HCT116 (cell line): ENCODE results near the gene NALCN. TPM values are rescaled to one million over a fixed set of nuclear protein-coding genes. Genes with fewer than 3 reads are reported as not detected.

ENCODE experiments used
- ATAC-seq: fragments of 200-7000 bp; cut with Tn5 transposase; 2 replicates; pipeline ENCODE4 v1.9.1; 2020; ENCODE audit warnings: mild to moderate bottlenecking, moderate library complexity
- BruUV-seq: library from RNA; stranded (reverse); fragments of 400-500 nt; replicated peaks from 2 replicates; lab custom pipeline; 2021; lab: Mats Ljungman, UMichigan
- CTCF ChIA-PET: fragments of 300-600 bp; sonication (Branson Sonifier 250); formaldehyde crosslinking; loops from one replicate; lab custom pipeline; 2021; ENCODE audit warnings: antibody characterized with exemption; lab: Charles Lee
- POLR2A ChIA-PET: fragments of 300-600, 350-600 bp; sonication (Branson Sonifier 250); formaldehyde crosslinking; loops from one replicate; lab custom pipeline; 2021; ENCODE audit warnings: antibody characterized with exemption; lab: Charles Lee
- RAD21 ChIA-PET, 2 experiments: fragments of 300-600 bp; sonication (Branson Sonifier 250); formaldehyde crosslinking; loops; one replicate each; lab custom pipeline; 2023; ENCODE audit warnings: low total read pairs in 2 of 2; ENCODE audit not compliant: uncharacterized antibody in 2 of 2, unreplicated experiment in 2 of 2, low non-redundant PET in 1 of 2; lab: Charles Lee
- DNase-seq: peaks from one replicate; pipeline ENCODE4 v3.0.0-alpha.2; 2010; ENCODE audit warnings: low read depth, low spot score
- H2AFZ ChIP-seq: fragments of 200-600 bp; shearing (Covaris generic), sonication (generic); 2 replicates; pipeline ENCODE4 v1.6.1; 2017; ENCODE audit warnings: low read depth, mixed run types, mixed read lengths, antibody characterized with exemption, low read length; ENCODE audit not compliant: poor library complexity, severe bottlenecking
- H3K27ac ChIP-seq: 2 replicates; pipeline ENCODE4 v1.5.1; 2012; ENCODE audit warnings: low read depth, low read length
- H3K27me3 ChIP-seq: fragments of 200-600 bp; sonication (generic); 2 replicates; pipeline ENCODE4 v1.6.1; 2016; ENCODE audit warnings: mixed run types, low read length, mixed read lengths; ENCODE audit not compliant: insufficient read depth
- H3K36me3 ChIP-seq, 2 experiments: fragments of 200-500 bp in 1 of 2; fragments of 200-600 bp in 1 of 2; sonication (Bioruptor generic) in 1 of 2; sonication (generic) in 1 of 2; 2 replicates each; pipeline versions ENCODE4 v1.5.1 to v1.6.1; 2014 to 2016; ENCODE audit warnings: low read length in 2 of 2, inconsistent platforms in 1 of 2, mixed read lengths in 1 of 2, mixed run types in 1 of 2; ENCODE audit not compliant: insufficient read depth in 2 of 2, control insufficient read depth in 1 of 2
- H3K4me1 ChIP-seq, 2 experiments: fragments of 200-600 bp in 1 of 2; sonication (generic) in 1 of 2; 2 replicates each; pipeline versions ENCODE4 v1.5.1 to v1.6.1; 2012 to 2017; ENCODE audit warnings: low read length in 2 of 2, inconsistent platforms in 1 of 2, mild to moderate bottlenecking in 1 of 2, mixed read lengths in 1 of 2, mixed run types in 1 of 2, moderate library complexity in 1 of 2; ENCODE audit not compliant: insufficient read depth in 2 of 2, control insufficient read depth in 1 of 2
- H3K4me2 ChIP-seq: fragments of 200-600 bp; sonication (generic); 2 replicates; pipeline ENCODE4 v1.6.1; 2017; ENCODE audit warnings: mixed run types, low read length, mixed read lengths
- H3K4me3 ChIP-seq, 2 experiments: fragments of 200-600 bp in 1 of 2; sonication (generic) in 1 of 2; replicated peaks in 1 of 2; 2 replicates each; pipeline ENCODE4 v1.5.1; 2011 to 2016; ENCODE audit warnings: low read length in 2 of 2, control low read depth in 1 of 2, low read depth in 1 of 2, mild to moderate bottlenecking in 1 of 2, mixed read lengths in 1 of 2, mixed run types in 1 of 2
- H3K79me2 ChIP-seq: fragments of 200-600 bp; sonication (generic); 2 replicates; pipeline ENCODE4 v1.6.1; 2017; ENCODE audit warnings: mild to moderate bottlenecking, mixed run types, low read length, moderate library complexity, mixed read lengths; ENCODE audit not compliant: insufficient read depth
- H3K9ac ChIP-seq: fragments of 200-600 bp; sonication (generic); 2 replicates; pipeline ENCODE4 v1.6.1; 2016; ENCODE audit warnings: low read length, mixed read lengths
- H3K9me2 ChIP-seq: fragments of 200-600 bp; sonication (generic), shearing (Covaris generic); 2 replicates; pipeline ENCODE4 v1.6.1; 2017; ENCODE audit warnings: mixed run types, mild to moderate bottlenecking, moderate library complexity; ENCODE audit not compliant: insufficient read depth
- H3K9me3 ChIP-seq, 2 experiments: fragments of 200-500 bp in 1 of 2; fragments of 200-600 bp in 1 of 2; sonication (Bioruptor generic) in 1 of 2; sonication (generic) in 1 of 2; 2 replicates each; pipeline ENCODE4 v1.6.1; 2014 to 2017; ENCODE audit warnings: low read length in 2 of 2, mixed read lengths in 2 of 2, inconsistent platforms in 1 of 2, low read depth in 1 of 2, mild to moderate bottlenecking in 1 of 2, mixed run types in 1 of 2, moderate library complexity in 1 of 2; ENCODE audit not compliant: control insufficient read depth in 1 of 2, insufficient read depth in 1 of 2
- H4K20me1 ChIP-seq: fragments of 200-600 bp; sonication (generic), shearing (Covaris generic); 2 replicates; pipeline ENCODE4 v1.6.1; 2017; ENCODE audit warnings: mixed run types, mild to moderate bottlenecking, moderate library complexity; ENCODE audit not compliant: insufficient read depth
- EGR1 ChIP-seq: IDR thresholded peaks from 2 replicates; pipeline ENCODE4 v1.6.1; 2012; ENCODE audit warnings: low read depth
- EZH2 ChIP-seq: fragments of 200-600 bp; sonication (generic); IDR thresholded peaks from 2 replicates; pipeline ENCODE4 v1.6.1; 2017; ENCODE audit warnings: antibody characterized with exemption, mixed run types
- EZH2phosphoT487 ChIP-seq: fragments of 200-600 bp; IDR thresholded peaks from 2 replicates; pipeline ENCODE4 v1.6.1; 2018; ENCODE audit warnings: antibody characterized with exemption, borderline replicate concordance
- POLR2A ChIP-seq: IDR thresholded peaks from 2 replicates; pipeline ENCODE4 v1.7.0; 2011; ENCODE audit warnings: borderline replicate concordance; ENCODE audit not compliant: insufficient read depth, insufficient read length; ENCODE audit errors: extremely low read depth
- SP1 ChIP-seq: IDR thresholded peaks from 2 replicates; pipeline ENCODE4 v1.6.1; 2012; ENCODE audit warnings: low read depth
- SRF ChIP-seq: IDR thresholded peaks from 2 replicates; pipeline ENCODE4 v1.6.1; 2012; ENCODE audit warnings: low read depth
- TCF7L2 ChIP-seq: IDR thresholded peaks from 2 replicates; pipeline ENCODE4 v1.7.0; 2011; ENCODE audit warnings: borderline replicate concordance, inconsistent platforms; ENCODE audit not compliant: insufficient read depth, insufficient read length; ENCODE audit errors: extremely low read depth
- YY1 ChIP-seq: IDR thresholded peaks from 2 replicates; pipeline ENCODE4 v1.6.1; 2011; ENCODE audit warnings: low read length, low read depth, moderate library complexity, mild to moderate bottlenecking; ENCODE audit not compliant: insufficient replicate concordance; ENCODE audit errors: extremely low read depth
- intact Hi-C: fragments of 100-400 bp; cut with micrococcal nuclease; formaldehyde crosslinking; loops from 2 replicates; pipeline ENCODE4 v1.10.0; 2022
- total RNA-seq: library from RNA; stranded (reverse); gene quantifications from one replicate; pipeline ENCODE4 v1.2.1, GENCODE V29; 2021; ENCODE audit not compliant: unreplicated experiment
- TF ChIP-seq, protein P1 (sequence below): IDR thresholded peaks from 2 replicates; pipeline ENCODE4 v1.6.1; 2012
- TF ChIP-seq, protein P2 (sequence below): IDR thresholded peaks from 2 replicates; pipeline ENCODE4 v1.6.1; 2012
- TF ChIP-seq, protein P3 (sequence below), 3 experiments: fragments of 200-600 bp in 1 of 3; sonication (generic) in 1 of 3; IDR thresholded peaks in 2 of 3; conservative IDR thresholded peaks in 1 of 3; 2 replicates each; pipeline ENCODE4 v1.5.1; 2012 to 2017; ENCODE audit warnings: low read depth in 2 of 3, low read length in 2 of 3, antibody characterized with exemption in 1 of 3, borderline replicate concordance in 1 of 3, control low read depth in 1 of 3, mild to moderate bottlenecking in 1 of 3, mixed read lengths in 1 of 3, mixed run types in 1 of 3, moderate library complexity in 1 of 3; ENCODE audit not compliant: insufficient read depth in 1 of 3
- TF ChIP-seq, protein P4 (sequence below): IDR thresholded peaks from 2 replicates; pipeline ENCODE4 v1.6.1; 2011; ENCODE audit warnings: mild to moderate bottlenecking, low read length, moderate library complexity; ENCODE audit not compliant: insufficient replicate concordance; ENCODE audit errors: extremely low read depth

NALCN gene
- total RNA-seq, 1 experiment from 2014 or later = not detected

DNA sequence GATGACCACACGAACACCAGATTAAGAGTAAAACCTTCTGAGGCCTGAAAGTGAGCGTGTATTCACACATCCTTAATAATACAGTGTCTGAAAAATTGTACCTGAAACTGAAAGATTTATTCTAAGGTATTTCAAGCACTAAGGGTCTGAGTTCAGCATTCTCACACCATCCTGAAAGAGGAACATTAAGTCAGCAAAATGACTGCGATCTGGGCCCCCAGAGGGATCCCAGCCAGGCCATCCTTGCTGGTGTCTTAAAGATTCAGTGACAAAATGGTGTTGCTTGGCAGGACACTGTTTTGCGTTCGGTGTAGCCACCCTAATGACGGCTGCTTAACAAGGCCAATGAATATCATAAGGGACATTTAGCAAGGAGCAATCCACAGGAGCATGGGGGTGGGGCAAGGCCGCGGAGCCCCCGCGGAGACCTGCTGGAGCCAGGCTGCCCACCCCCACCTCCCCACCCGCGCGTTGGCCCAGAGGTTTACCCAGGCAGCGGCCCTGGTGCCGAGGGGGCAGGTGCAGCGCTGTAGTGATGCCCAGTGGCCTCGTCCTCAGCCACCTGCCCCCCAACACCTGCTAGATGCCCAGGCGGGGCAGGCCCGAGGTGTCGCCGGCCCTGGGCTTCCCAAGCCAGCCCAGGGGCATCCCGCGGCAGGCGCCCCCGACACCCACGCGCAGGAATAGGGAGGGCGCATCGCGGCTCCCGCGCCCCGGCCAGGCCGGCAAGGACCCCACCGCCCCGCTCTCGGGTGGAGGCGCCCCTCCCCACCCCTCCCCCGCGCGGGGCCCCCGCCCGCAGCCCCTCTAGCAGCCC is 742 bp downstream of the NALCN start:
- POLR2A ChIA-PET = no interaction called here
- H3K36me3 ChIP-seq = no peaks in the 10 kb centered on the region
- intact Hi-C loops = no loop called here
- TF ChIP-seq EZH2 (no peak), POLR2A (no peak), YY1 (no peak), EGR1 (no peak), SP1 (no peak), EZH2phosphoT487 (no peak), TCF7L2 (no peak), SRF (no peak)
- TF ChIP-seq, protein P1, sequence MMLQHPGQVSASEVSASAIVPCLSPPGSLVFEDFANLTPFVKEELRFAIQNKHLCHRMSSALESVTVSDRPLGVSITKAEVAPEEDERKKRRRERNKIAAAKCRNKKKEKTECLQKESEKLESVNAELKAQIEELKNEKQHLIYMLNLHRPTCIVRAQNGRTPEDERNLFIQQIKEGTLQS = no peak
- TF ChIP-seq, protein P2, sequence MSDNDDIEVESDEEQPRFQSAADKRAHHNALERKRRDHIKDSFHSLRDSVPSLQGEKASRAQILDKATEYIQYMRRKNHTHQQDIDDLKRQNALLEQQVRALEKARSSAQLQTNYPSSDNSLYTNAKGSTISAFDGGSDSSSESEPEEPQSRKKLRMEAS = no peak
- TF ChIP-seq, protein P3, sequence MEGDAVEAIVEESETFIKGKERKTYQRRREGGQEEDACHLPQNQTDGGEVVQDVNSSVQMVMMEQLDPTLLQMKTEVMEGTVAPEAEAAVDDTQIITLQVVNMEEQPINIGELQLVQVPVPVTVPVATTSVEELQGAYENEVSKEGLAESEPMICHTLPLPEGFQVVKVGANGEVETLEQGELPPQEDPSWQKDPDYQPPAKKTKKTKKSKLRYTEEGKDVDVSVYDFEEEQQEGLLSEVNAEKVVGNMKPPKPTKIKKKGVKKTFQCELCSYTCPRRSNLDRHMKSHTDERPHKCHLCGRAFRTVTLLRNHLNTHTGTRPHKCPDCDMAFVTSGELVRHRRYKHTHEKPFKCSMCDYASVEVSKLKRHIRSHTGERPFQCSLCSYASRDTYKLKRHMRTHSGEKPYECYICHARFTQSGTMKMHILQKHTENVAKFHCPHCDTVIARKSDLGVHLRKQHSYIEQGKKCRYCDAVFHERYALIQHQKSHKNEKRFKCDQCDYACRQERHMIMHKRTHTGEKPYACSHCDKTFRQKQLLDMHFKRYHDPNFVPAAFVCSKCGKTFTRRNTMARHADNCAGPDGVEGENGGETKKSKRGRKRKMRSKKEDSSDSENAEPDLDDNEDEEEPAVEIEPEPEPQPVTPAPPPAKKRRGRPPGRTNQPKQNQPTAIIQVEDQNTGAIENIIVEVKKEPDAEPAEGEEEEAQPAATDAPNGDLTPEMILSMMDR (IDR thresholded peaks at IDR 0.05 in 2 of 3, conservative IDR thresholded peaks at IDR 0.05 in 1 of 3; ENCODE audit: borderline replicate concordance in 1 of 3, insufficient read depth in 1 of 3, low read depth in 2 of 3, low read length in 2 of 3) = no peak
- TF ChIP-seq, protein P4, sequence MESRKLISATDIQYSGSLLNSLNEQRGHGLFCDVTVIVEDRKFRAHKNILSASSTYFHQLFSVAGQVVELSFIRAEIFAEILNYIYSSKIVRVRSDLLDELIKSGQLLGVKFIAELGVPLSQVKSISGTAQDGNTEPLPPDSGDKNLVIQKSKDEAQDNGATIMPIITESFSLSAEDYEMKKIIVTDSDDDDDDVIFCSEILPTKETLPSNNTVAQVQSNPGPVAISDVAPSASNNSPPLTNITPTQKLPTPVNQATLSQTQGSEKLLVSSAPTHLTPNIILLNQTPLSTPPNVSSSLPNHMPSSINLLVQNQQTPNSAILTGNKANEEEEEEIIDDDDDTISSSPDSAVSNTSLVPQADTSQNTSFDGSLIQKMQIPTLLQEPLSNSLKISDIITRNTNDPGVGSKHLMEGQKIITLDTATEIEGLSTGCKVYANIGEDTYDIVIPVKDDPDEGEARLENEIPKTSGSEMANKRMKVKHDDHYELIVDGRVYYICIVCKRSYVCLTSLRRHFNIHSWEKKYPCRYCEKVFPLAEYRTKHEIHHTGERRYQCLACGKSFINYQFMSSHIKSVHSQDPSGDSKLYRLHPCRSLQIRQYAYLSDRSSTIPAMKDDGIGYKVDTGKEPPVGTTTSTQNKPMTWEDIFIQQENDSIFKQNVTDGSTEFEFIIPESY = no peak
- TF ChIP-seq, all 23 proteins: peak for 0
- ChIA-PET CTCF (no interaction called here), RAD21 (no interaction called here)
- BruUV-seq = no TSS peak
- Histone ChIP-seq H3K27ac (no peak overlapping the region), H3K4me2 (no peak overlapping the region), H3K4me1 (no peaks in the 10 kb centered on the region), H3K9ac (no peak overlapping the region), H3K9me3 (peaks cover 0 to 12% of the 10 kb centered on the region in 2 experiments; a peak in 2 of 4 replicates), H3K27me3 (no peaks in the 10 kb centered on the region), H3K9me2 (no peaks in the 10 kb centered on the region), H2AFZ (no peak overlapping the region), H4K20me1 (no peaks in the 10 kb centered on the region), H3K79me2 (no peaks in the 10 kb centered on the region), H3K4me3 (no peak overlapping the region)
- DNase-seq (no peak), ATAC-seq (no peak)
